RWPE1 (cell line): ENCODE data around the gene MBD3.

Experiments used
- CTCF ChIA-PET: fragments of 350-600 bp; sonication (Branson Sonifier 250); formaldehyde crosslinking; extraction: SDS; loops from one replicate; lab custom pipeline; 2021; lab: Yijun Ruan, JAX
- POLR2A ChIA-PET: fragments of 400-600 bp; formaldehyde crosslinking; extraction: SDS; loops from one replicate; lab custom pipeline; 2020; ENCODE audit warnings: antibody characterized with exemption; ENCODE audit not compliant: low non-redundant PET; lab: Yijun Ruan, JAX
- DNase-seq: peaks from one replicate; pipeline ENCODE4 v3.0.0; 2012; ENCODE audit warnings: low spot score
- H3K27ac ChIP-seq: fragments of 450-650 bp; 2 replicates; pipeline ENCODE4 v1.5.1; 2017
- TF ChIP-seq, protein P1 (sequence below): fragments of 450-650 bp; conservative IDR thresholded peaks from 2 replicates; pipeline ENCODE4 v1.5.1; 2017; ENCODE audit warnings: low read depth, mild to moderate bottlenecking

MBD3 gene

DNA sequence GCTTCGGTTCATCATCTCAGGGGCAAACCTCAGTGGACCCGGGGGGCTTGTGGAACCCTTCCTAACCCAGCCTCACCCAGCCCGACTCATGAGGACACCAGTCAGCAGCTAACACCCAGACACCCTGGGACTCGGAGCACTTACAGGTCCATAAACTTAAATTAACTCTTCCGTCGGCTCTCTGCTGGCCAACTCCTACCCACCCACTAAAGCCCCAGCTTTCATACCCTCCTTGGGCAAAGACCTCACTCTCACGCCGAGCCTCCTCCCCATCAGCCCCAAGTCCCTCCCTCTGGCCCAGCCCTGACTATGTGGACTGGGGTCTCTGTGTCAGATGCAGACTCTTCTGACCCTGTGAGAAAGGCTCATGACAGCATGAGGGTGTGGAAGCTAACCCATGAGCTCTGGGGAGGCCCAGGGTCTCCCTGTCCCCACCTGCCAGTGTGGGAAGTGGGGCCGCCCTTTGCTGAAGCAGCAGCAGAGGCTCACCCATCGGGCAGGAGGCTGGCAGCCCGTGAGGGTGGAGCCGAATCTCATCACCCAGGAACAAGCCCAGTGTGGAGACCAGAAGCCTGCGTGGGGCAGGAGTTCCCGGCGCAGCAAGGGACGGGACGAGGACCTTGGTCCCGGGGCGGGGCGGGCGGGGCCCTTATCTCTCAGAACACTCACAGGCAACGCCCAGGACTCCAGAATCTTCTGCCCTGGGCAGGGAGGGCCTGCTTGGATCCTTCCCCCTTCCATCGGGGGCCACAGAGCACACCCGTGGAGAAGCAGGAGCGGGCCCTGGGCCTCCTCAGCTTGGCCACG lies 40.0 kb upstream of the MBD3 start:
- peak overlapping the region; percentile 58 for H3K27ac ChIP-seq
- no peak for DNase-seq
- ChIA-PET POLR2A (no interaction called here), CTCF (no interaction called here)
- TF ChIP-seq, protein P1, sequence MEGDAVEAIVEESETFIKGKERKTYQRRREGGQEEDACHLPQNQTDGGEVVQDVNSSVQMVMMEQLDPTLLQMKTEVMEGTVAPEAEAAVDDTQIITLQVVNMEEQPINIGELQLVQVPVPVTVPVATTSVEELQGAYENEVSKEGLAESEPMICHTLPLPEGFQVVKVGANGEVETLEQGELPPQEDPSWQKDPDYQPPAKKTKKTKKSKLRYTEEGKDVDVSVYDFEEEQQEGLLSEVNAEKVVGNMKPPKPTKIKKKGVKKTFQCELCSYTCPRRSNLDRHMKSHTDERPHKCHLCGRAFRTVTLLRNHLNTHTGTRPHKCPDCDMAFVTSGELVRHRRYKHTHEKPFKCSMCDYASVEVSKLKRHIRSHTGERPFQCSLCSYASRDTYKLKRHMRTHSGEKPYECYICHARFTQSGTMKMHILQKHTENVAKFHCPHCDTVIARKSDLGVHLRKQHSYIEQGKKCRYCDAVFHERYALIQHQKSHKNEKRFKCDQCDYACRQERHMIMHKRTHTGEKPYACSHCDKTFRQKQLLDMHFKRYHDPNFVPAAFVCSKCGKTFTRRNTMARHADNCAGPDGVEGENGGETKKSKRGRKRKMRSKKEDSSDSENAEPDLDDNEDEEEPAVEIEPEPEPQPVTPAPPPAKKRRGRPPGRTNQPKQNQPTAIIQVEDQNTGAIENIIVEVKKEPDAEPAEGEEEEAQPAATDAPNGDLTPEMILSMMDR = no peak

DNA sequence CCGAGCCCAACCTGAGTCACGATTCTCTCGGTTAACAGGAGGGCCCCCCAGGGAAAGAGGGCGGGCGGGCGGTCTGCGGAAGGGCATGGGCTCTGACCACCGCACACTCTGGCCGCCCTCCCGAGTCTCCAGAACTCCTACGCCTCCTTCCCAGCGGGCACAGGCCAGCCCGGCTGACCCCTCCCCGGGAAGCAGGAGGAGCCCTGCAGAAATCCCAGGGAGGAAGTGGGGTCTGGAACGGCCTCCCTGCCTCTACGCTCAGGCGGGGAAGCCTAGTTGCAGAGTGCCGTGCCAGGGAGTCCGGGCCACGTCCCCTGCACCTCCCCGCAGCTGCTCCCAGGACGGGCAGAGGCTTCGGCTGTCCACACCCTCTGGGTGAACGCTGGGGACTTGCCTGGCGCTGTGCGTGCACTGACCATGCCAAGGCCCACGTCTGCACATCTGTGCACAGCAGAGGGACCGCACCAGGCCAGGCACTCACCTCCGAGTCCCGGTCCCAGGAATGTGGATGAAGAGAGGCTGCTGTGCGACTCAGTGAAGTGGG lies 39.0 kb upstream of the MBD3 start:
- CTCF ChIA-PET = no interaction called here

DNA sequence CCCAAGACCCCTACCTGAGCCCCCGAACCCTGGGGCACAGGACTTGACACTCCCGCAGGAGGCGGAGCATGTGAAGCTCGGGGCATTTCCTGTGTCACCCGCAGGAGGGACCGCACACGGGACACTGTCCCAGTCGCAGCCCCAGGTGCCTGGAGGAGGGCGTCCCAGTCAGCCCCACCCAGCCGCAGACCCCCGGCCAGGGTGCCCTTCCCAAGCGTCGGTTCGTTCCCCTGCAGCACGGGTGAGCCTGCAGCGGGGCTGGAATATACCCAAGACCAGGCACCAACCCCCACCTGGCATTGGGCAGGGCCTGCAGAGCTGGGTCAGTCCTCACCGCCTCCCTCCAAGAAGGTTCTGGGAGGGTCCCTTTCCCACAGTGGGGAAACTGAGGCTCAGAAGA lies 38.1 kb upstream of the MBD3 start:
- TF ChIP-seq, protein P1 = no peak
- CTCF ChIA-PET = no interaction called here

More for the DNA sequence above, 39.0 kb upstream of the MBD3 start:
- TF ChIP-seq, protein P1 = no peak
- POLR2A ChIA-PET = no interaction called here
- no peak for DNase-seq
- H3K27ac ChIP-seq = no peak overlapping the region; the same call in 1 of the 2 replicates

DNA sequence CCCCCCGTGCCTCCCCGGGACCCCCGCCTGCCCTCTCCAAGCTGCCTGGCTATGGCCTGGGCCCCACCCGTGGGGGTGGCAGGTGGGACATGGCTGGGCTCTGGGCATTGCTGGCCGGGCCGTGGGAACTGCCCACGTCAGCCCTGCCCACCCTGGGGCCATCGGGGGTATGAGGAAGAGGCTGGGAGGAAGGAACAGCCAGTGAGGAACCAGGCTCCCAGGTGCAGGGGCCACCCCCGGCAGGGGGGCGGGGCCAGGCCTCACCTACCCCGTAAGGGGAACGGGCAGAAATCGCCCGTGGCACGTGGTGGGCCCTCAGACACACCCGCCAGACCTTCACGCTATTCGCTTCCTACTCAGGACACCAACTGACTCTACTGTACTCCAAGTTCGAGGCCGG lies 37.3 kb upstream of the MBD3 start:
- CTCF ChIA-PET = no interaction called here
- POLR2A ChIA-PET = no interaction called here
- no peak for DNase-seq
- TF ChIP-seq, protein P1 = no peak
- H3K27ac ChIP-seq = no peak overlapping the region

More for the DNA sequence above, 38.1 kb upstream of the MBD3 start:
- POLR2A ChIA-PET = no interaction called here
- no peak overlapping the region for H3K27ac ChIP-seq
- no peak for DNase-seq

DNA sequence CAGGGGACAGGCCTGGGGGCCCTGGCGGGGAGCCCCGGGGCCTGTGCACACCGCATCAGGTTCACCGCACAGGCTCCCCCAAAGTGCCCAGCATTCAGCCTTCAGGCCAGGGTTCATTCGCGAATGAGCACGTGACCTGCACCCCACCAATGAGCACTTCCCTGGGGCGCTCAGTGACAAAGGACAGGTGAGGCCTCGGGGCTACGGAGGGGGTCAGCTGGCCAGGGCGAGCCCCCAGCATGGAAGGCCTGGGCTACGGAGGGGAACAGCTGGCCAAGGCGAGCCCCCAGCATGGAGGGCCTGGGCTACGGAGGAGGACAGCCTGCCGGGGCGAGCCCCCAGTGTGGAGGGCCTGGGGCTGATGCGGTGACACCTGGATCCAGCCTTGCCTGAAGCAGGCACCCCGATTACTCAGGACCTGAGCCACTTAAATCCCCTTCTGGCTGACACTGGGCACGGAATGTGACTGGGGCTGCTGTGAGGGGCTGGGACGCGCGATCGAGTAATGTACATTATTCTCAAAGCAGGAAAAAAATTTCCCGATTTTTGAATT lies 36.7 kb upstream of the MBD3 start:
- TF ChIP-seq, protein P1 = no peak
- ChIA-PET CTCF (no interaction called here), POLR2A (no interaction called here)
- H3K27ac ChIP-seq = no peak overlapping the region
- DNase-seq = no peak

DNA sequence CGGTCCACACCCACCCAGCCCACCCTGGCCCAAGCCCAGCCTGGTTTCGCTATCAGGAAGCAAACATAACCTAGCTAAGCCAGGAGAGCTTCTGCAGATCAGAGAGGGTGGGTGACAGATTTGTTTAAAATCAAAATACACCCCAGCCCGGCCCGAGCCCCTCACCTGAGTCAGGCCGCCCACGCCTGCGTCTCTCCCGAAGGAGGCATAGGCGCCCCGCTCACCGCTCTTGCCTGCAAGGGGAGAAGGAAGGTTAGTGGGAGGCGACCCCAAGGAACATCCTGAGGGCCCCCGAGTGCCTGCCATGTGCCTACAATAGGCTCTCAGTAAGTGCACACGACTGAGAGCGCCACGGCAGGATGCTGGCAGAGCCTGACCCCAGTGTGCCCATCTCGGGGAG lies 34.5 kb upstream of the MBD3 start:
- no peak overlapping the region for H3K27ac ChIP-seq
- ChIA-PET POLR2A (no interaction called here), CTCF (interaction anchor here (0.6 kb wide), 1 partner anchor 449 kb away, joined by 7 read pairs; no protein-coding TSS in a partner anchor)
- TF ChIP-seq, protein P1 = no peak
- no peak for DNase-seq
